Neural progenitor cell (in vitro differentiated cells): Measurements from ENCODE around the gene RIPOR3. TPM values are rescaled to one million over a fixed set of nuclear protein-coding genes. Genes with fewer than 3 reads are reported as not detected.

Experiments
- DNase-seq: peaks from one replicate; pipeline ENCODE4 v3.0.0-alpha.2; 2016; ENCODE audit warnings: low spot score
- H2AFZ ChIP-seq: fragments of 200-600 bp; sonication (generic); replicated peaks from 2 replicates; pipeline ENCODE4 v1.6.1; 2016; ENCODE audit warnings: antibody characterized with exemption
- H3F3A ChIP-seq: fragments of 200-600 bp; sonication (generic); 2 replicates; pipeline ENCODE4 v1.6.1; 2016; ENCODE audit warnings: antibody characterized with exemption, low read depth
- H3K27ac ChIP-seq: fragments of 200-600 bp; sonication (generic); 2 replicates; pipeline ENCODE4 v1.5.1; 2016; ENCODE audit warnings: mild to moderate bottlenecking
- H3K27me3 ChIP-seq: fragments of 200-600 bp; sonication (generic); 2 replicates; pipeline ENCODE4 v1.6.1; 2016; ENCODE audit warnings: mild to moderate bottlenecking, moderate library complexity
- H3K36me3 ChIP-seq: fragments of 200-600 bp; sonication (generic); 2 replicates; pipeline ENCODE4 v1.5.1; 2016
- H3K4me1 ChIP-seq: fragments of 200-600 bp; sonication (generic); 2 replicates; pipeline ENCODE4 v1.6.1; 2016; ENCODE audit warnings: mixed run types
- H3K4me2 ChIP-seq: fragments of 200-600 bp; sonication (generic); 2 replicates; pipeline ENCODE4 v1.6.1; 2016
- H3K4me3 ChIP-seq: fragments of 200-600 bp; sonication (generic); 2 replicates; pipeline ENCODE4 v1.5.1; 2016
- H3K79me2 ChIP-seq: fragments of 200-600 bp; sonication (generic); 2 replicates; pipeline ENCODE4 v1.6.1; 2016; ENCODE audit warnings: low read depth
- H3K9ac ChIP-seq: fragments of 200-600 bp; sonication (generic); 2 replicates; pipeline ENCODE4 v1.6.1; 2016
- H3K9me3 ChIP-seq: fragments of 200-600 bp; sonication (generic); 2 replicates; pipeline ENCODE4 v1.5.1; 2016; ENCODE audit warnings: low read depth
- H4K20me1 ChIP-seq: fragments of 200-600 bp; sonication (generic); 2 replicates; pipeline ENCODE4 v1.6.1; 2016; ENCODE audit warnings: low read depth
- H3K27ac Mint-ChIP-seq: 3 replicates; pipeline ENCODE4 v1.8.0; 2021; ENCODE audit warnings: mixed read lengths
- H3K27me3 Mint-ChIP-seq: 2 replicates; pipeline ENCODE4 v1.8.0; 2022; ENCODE audit warnings: low read depth, mild to moderate bottlenecking, inconsistent platforms, moderate library complexity, mixed read lengths; ENCODE audit not compliant: insufficient read depth
- H3K36me3 Mint-ChIP-seq: 3 replicates; pipeline ENCODE4 v1.8.0; 2021; ENCODE audit warnings: mixed read lengths
- H3K4me1 Mint-ChIP-seq: 3 replicates; pipeline ENCODE4 v1.8.0; 2021; ENCODE audit warnings: mixed read lengths
- H3K4me3 Mint-ChIP-seq: 3 replicates; pipeline ENCODE4 v1.8.0; 2021; ENCODE audit warnings: mild to moderate bottlenecking, moderate library complexity, mixed read lengths
- H3K9me3 Mint-ChIP-seq: 3 replicates; pipeline ENCODE4 v1.8.0; 2020; ENCODE audit warnings: mixed read lengths
- CTCF ChIP-seq: fragments of 200-600 bp; sonication (generic); IDR thresholded peaks from 2 replicates; pipeline ENCODE4 v1.5.1; 2017; ENCODE audit warnings: antibody characterized with exemption, mild to moderate bottlenecking
- EZH2 ChIP-seq: fragments of 200-600 bp; sonication (generic); IDR thresholded peaks from 2 replicates; pipeline ENCODE4 v1.6.1; 2017; ENCODE audit warnings: antibody characterized with exemption, mild to moderate bottlenecking, moderate library complexity
- EZH2phosphoT487 ChIP-seq: fragments of 200-600 bp; sonication (generic); IDR thresholded peaks from 2 replicates; pipeline ENCODE4 v1.6.1; 2017; ENCODE audit warnings: antibody characterized with exemption
- total RNA-seq: library from RNA; depleted of rRNA; stranded (reverse); fragments of >200 nt; gene quantifications from 2 replicates; pipeline ENCODE4 v1.2.3, GENCODE V29; 2015; ENCODE audit warnings: low replicate concordance

RIPOR3 gene
- total RNA-seq, 1 donor from 2014 or later: 1.2 TPM

GRCh38 chr20:50563133-50563944 is 128.0 kb downstream of the RIPOR3 start:
- no peaks in the 10 kb centered on the region for H3K36me3 ChIP-seq
- H3K4me3 ChIP-seq: no peak overlapping the region
- Mint-ChIP-seq H3K4me1 (peaks cover 27% of the 10 kb centered on the region), H3K27ac (no peak overlapping the region), H3K4me3 (no peak overlapping the region), H3K36me3 (peaks cover 27% of the 10 kb centered on the region), H3K27me3 (no peaks in the 10 kb centered on the region), H3K9me3 (peaks cover 4% of the 10 kb centered on the region)
- no peaks in the 10 kb centered on the region for H3K9me3 ChIP-seq
- no peaks in the 10 kb centered on the region for H3K27me3 ChIP-seq
- H3K27ac ChIP-seq: no peak overlapping the region
- no peaks in the 10 kb centered on the region for H4K20me1 ChIP-seq
- peaks cover 9% of the 10 kb centered on the region for H3K79me2 ChIP-seq
- DNase-seq: no peak
- TF ChIP-seq EZH2phosphoT487 (no peak), EZH2 (no peak), CTCF (no peak)
- no peaks in the 10 kb centered on the region for H3K4me1 ChIP-seq
- no peaks in the 10 kb centered on the region for H3F3A ChIP-seq
- H3K4me2 ChIP-seq: no peak overlapping the region
- no peak overlapping the region for H3K9ac ChIP-seq
- no peak overlapping the region for H2AFZ ChIP-seq

GRCh38 chr20:50562262-50562701 is 129.1 kb downstream of the RIPOR3 start:
- Histone ChIP-seq H3K9me3 (no peaks in the 10 kb centered on the region), H4K20me1 (no peaks in the 10 kb centered on the region), H2AFZ (no peak overlapping the region), H3F3A (no peaks in the 10 kb centered on the region), H3K9ac (no peak overlapping the region), H3K27ac (no peak overlapping the region), H3K4me2 (no peak overlapping the region), H3K27me3 (no peaks in the 10 kb centered on the region), H3K36me3 (no peaks in the 10 kb centered on the region), H3K79me2 (peaks cover 16% of the 10 kb centered on the region), H3K4me3 (no peak overlapping the region), H3K4me1 (no peaks in the 10 kb centered on the region)
- Mint-ChIP-seq H3K36me3 (peaks cover 26% of the 10 kb centered on the region), H3K27me3 (no peaks in the 10 kb centered on the region), H3K4me3 (no peak overlapping the region), H3K9me3 (peaks cover 4% of the 10 kb centered on the region), H3K4me1 (peaks cover 27% of the 10 kb centered on the region), H3K27ac (peak overlapping the region; percentile 6)
- TF ChIP-seq EZH2phosphoT487 (no peak), CTCF (no peak), EZH2 (no peak)
- no peak for DNase-seq

GRCh38 chr20:50561379-50562078 is 129.8 kb downstream of the RIPOR3 start:
- Mint-ChIP-seq H3K9me3 (peaks cover 4% of the 10 kb centered on the region), H3K36me3 (peaks cover 24% of the 10 kb centered on the region), H3K4me1 (peaks cover 27% of the 10 kb centered on the region), H3K27me3 (peaks cover 2% of the 10 kb centered on the region), H3K4me3 (no peak overlapping the region), H3K27ac (peak overlapping the region; percentile 12)
- no peaks in the 10 kb centered on the region for H3K27me3 ChIP-seq
- no peak overlapping the region for H3K4me2 ChIP-seq
- H3K79me2 ChIP-seq: peaks cover 16% of the 10 kb centered on the region
- no peak overlapping the region for H2AFZ ChIP-seq
- DNase-seq: no peak
- no peaks in the 10 kb centered on the region for H3K9me3 ChIP-seq
- H3K36me3 ChIP-seq: no peaks in the 10 kb centered on the region
- no peaks in the 10 kb centered on the region for H3F3A ChIP-seq
- H3K4me1 ChIP-seq: no peaks in the 10 kb centered on the region
- H3K4me3 ChIP-seq: no peak overlapping the region
- H4K20me1 ChIP-seq: no peaks in the 10 kb centered on the region
- no peak for TF ChIP-seq EZH2
- no peak for TF ChIP-seq EZH2phosphoT487
- TF ChIP-seq CTCF: no peak
- no peak overlapping the region for H3K27ac ChIP-seq
- H3K9ac ChIP-seq: no peak overlapping the region
